ENCODE results near the gene VPS72.
"Not testable (repeated sequence)": the region's sequence is repeated elsewhere in the genome, so short reads cannot be mapped to it uniquely, and the experiment has no call there.

VPS72 gene, protein sequence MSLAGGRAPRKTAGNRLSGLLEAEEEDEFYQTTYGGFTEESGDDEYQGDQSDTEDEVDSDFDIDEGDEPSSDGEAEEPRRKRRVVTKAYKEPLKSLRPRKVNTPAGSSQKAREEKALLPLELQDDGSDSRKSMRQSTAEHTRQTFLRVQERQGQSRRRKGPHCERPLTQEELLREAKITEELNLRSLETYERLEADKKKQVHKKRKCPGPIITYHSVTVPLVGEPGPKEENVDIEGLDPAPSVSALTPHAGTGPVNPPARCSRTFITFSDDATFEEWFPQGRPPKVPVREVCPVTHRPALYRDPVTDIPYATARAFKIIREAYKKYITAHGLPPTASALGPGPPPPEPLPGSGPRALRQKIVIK

DNA sequence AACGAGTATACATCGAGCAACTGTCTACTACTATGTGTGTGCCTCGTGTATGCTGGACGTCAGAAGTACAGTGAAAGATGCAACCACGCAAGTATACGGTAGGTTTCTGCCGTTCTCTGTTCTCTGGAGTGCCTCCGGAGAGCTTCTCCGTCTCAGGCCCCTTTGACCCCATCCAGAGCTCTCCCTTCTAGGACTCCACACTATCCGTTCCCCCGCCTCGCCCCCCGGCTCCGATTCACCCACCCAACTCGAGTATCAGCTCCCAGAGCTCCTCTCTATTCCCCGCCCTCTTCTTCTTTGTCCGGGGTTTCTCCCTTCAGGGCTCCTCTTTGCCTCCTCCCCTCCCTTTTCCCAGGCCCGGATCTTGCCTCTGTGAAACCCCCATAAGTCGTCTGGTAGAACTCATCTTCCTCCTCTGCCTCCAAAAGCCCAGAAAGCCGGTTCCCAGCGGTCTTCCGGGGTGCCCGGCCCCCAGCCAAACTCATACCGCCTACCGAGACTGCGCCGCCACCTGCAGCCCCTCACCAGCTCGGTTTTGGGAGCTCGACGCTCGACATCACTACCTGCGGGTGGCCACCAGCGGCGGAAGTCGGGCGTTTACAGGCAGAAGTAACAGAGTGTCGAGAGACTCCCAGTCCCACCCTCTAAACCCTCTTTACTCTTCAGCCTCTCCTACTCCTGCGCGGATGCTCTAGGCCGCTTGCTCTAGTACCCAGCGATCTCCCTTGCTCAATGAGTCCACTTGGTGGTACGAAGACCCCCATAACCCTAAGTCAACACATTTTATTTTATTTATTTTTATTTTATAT, at the start of gene VPS72:
Gene VPS72, minus strand, starts transcription at position 561 of the 809 bp plus-strand sequence. Its CDS starts 76 bp downstream, at position 485.
- peak; percentile 87 for DNase-seq

DNA sequence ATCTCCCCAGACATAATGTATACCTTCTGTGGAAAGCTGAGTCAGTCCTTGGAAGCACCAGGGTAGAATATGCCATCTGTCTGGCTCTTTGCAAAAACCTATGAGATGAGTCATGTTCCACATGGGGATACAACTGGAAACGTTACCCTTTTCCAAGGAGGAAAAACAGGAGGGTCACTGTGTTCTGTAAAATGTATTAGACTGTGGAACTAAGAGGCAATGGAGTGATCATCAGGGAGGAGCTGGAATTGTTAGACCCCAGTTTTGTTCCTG, 48.4 kb upstream of the VPS72 start:
- ATAC-seq (no peak), DNase-seq (no peak)

More for the DNA sequence above, at the start of gene VPS72:
- peak; percentile 99 for ATAC-seq

DNA sequence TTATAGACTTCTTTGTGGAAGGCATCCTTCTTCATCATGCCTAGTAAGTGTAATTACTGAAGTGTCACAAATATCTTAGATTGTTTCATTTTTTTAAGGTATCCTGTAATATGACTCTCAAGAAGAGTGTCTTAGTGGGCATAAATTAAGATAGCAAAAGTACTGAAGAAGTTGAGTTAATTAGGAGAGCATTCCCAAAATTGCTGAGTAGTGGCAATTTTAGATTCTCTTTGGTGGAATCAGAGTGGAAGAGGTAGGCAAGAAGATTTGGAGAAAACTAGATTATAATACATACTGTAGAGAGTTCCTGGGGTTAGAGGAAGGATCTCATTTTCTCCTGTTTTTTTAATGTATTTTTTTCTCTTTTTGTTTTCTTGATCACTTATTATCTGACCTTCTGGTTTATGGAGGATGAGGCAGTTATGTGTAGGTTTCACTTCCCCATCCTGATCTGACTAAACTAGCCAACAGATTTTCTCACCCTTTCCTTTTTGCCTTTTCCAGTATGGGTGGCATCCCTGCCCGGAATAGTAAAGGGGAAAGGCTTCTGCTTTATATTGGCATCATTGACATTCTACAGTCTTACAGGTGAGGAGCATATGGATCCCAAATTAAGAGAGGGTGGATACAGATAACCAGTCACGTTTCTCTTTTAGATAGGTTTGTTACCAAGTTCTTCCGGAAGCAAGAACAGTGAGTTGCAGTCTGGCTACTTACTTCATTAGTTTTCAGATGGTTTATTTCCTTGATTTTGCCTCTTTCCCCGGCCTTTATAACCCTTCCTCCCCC, 47.9 kb upstream of the VPS72 start:
- no peak for ATAC-seq

DNA sequence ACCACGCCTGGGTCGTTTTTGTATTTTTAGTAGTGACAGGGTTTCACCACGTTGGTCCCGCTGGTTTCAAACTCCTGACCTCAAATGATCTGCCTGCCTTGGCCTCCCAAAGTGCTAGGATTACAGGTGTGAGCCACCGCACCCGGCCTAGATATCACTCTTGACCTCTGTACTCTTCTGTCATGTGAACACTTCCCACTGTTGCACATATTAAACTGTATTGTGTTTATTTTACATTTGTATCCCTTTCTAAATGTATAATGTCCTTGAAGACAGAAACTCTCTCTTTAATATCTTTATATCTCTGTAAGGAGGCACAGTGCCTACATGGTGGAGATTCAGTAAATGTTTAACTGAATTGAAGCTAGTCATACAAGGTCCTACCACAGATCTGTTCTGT, 45.2 kb upstream of the VPS72 start:
- ATAC-seq (no peak), DNase-seq (no peak)

More for the DNA sequence above, 47.9 kb upstream of the VPS72 start:
- DNase-seq: no peak

DNA sequence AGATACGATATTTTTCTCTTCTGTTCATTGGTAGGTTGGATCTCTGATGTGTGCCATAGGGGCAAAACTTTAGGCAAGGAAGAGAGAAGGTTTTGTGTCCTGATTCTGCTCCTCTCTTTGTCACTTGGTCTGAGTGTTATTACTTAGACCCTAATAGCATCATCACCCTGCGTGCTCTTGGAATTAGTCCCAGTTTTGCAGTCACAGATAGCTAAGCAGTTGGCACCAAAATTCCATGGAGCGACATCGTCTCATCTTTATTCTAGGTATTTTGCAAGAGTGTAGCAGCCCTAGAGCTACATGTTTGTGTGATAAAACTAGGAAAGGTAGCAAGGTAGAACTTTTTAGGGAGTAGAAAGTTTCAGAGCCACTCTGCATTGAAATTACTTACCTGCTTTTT, 32.1 kb upstream of the VPS72 start:
- ATAC-seq (no peak), DNase-seq (no peak)

DNA sequence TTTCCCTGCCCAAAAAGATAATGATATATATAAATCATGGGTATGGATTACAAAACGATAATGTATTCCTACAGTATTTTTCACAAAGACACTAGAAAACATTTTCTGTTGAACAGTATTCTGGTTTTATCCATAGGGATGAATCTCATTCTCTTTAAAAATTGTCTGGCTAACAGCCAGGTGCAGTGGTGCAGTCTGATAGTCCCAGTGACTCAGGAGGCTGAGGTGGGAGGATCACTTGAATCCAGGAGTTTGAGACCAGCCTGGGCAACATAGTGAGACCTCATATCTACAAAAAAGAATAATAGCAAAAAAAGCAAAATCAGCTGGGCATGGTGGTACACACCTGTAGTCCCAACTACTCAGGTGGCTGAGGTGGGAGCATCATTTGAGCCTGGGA, 31.6 kb upstream of the VPS72 start:
- ATAC-seq (no peak), DNase-seq (no peak)

DNA sequence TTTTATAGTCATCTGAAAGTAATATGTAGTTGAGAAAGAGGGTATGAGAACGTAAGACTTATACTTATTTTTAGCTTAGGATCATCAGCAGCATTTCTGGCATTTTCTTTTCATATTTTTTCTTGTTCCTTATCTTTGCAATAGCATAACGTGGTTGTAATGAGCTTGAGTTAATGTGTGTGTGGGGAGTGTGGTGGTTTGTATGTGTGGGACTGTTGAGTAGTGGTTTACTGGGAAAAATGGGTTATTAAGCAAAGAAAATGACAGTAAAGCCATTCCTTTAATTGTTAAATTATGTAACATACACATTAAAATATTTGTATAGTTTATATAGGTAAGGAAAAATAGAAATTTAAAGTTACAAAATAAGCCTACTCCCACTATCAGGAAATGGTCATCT, 23.6 kb upstream of the VPS72 start:
- ATAC-seq (no peak), DNase-seq (no peak)

DNA sequence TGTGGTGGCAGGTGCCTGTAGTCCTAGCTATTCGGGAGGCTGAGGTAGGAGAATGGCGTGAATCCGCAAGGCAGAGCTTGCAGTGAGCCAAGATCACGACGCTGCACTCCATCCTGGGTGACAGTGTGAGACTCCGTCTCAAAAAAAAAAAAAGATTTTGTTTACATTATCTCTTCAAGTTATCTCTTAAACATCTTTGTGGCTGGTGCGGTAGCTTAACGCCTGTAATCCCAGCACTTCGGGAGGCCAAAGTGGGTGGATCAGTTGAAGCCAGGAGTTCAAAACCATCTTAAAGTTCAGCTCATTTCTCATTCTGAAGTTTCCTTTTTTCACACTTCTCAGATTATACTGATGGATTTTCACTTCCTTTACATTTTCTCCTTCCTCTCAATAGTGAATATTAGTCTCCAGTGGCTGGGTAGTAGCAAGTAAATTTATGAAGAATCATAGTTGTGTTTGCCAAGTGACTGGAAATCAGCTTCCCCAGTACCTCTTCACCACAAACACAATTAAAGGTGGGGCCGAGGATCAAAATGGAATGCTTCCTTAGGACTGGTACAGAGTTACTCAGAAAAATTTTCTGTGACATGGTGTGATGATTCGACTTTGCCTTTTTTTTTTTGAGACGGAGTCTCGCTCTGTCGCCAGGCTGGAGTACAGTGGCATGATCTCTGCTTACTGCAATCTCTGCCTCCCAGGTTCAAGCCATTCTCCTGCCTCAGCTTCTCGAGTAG, 22.1 kb upstream of the VPS72 start:
- DNase-seq: no peak
- no peak for ATAC-seq

DNA sequence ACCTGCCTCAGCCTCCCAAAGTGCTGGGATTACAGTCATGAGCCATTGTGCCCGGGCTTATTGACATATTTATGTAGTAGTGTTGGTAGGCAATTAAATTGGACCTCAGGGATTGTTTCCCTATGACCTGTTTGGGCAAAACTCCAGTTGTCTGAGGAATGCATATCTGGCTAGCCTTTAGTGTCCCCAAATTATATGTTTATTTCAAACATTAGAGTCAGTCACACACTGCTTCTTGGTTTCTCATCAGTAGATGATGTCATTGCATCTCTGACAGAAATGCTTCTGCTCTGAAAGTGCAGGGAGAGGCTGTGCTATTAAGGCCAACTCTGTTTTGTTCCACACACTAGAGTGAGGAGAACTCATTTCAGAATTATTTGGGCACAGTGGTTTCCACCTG, 20.8 kb upstream of the VPS72 start:
- ATAC-seq (no peak), DNase-seq (no peak)

DNA sequence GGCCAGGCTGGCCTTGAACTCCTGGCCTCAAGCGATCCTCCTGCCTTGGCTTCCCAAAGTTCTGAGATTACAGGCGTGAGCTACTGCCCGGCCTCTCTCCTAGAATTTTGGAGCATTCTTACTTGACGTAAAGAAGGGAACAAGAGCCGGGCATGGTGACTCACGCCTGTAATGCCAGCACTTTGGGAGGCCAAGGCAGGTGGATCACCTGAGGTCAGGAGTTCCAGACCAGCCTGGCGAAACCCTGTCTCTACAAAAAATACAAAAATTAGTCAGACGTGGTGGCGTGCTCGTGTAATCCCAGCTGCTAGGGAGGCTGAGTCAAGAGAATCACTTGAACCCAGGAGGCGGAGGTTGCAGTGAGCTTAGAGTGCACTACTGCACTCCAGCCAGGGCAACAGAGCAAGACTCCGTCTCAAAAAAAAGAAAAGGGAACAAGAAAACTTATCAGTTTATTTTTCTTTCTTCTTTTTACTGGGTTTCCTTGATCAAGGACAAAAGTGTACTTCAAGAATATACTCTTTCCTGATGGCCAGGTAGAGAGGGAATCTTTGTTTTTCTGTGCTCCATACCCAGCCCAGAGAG, 15.5 kb upstream of the VPS72 start:
- not testable (repeated sequence) for DNase-seq, ATAC-seq

DNA sequence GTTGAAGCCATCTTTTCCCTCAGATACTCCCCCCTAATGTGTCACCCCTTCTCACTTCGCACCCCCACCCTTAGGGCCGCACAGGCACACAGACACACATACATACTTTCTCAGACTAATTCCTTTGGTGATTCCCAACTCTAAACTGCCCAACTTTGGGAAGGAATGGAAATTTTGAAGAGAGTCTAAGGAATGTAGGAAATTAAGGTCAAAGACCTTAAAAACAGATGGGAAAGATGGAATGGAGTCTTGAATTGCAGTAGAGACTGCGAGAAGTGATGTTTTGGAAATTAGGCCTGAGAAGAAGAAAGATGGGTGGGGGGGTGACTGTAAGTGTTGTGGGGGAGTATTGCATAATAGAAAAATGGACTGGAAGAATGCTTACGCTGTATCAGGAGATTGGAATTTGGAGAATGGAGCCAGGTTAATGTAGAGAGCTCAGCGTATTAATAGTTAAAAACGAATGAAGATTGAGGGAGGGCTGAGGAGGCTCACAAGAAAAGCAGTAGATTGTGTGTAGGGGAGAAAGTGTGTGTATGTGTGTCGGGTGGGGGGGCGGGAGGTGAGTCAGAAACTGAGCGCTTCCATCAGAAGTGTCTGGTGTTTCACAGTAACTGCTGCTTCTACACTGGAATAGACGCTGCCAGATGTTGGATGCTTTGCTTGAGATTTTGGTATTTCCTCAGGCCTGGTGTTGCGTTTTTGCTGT, 10.0 kb upstream of the VPS72 start:
- DNase-seq (peak; percentile 22), ATAC-seq (no peak)

DNA sequence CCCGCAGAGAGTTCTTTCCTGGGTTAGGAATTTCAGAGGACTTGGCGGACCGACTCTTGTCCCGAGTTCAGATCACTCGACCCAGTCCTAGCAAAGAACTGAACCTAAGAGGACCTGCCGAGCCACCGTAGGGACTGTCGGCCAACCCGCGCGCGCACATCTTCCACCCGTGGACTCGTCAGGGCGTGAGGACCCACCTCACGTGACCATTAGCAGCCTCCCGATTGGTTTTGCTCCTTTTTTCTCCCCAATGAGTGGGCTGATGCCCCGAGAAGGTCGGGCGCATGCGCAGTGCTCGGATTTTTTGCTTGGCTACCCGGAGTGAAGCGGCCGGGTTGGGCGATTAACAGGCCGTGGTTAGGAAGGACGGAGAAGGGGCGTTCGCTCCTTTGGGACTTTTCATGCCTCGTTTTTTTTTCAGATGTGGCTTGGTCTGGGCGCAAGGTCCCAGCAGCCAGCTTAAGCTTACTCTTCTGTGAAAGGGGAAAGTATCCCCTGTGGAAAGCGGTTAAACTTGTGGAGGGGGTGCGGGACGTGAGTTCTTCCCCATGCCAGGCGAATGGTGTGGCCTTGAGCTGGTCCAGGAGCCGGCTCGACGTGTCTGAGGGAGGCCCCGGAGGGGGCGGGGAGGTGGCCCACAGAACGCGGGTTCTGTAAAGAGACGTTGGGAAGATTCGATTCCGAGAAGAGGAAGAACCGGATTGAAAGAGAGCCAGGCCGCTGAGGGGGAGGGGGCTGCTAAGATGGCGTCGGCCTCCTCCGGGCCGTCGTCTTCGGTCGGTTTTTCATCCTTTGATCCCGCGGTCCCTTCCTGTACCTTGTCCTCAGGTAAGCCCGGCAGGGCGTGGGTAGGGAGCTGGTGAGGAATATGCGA, 8.5 kb upstream of the VPS72 start, which contains the start of gene PIP5K1A:
Gene PIP5K1A, plus strand, starts transcription at position 299 of the 874 bp plus-strand sequence. Its CDS starts 445 bp downstream, at position 744.
- DNase-seq: peak; percentile 100
- peak; percentile 90 for ATAC-seq

DNA sequence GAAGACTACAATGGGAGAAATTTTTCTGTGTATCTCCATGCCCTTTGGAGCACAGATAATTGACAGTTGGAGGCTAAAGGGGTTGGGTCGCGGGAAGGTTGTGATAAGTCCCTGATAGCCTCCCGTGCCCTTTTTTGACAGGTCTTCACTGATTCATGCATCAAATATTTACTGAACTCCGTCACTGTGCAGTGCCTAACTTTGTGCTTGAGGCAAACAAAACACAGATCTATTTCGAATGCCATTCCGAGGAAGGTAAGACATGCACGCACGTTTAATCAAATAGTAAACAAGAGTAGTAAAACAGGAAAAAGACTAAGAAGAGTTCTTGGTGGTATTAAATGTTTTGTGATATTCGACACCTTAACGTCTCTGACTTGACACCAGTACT, 7.9 kb upstream of the VPS72 start:
- ATAC-seq (no peak), DNase-seq (no peak)

DNA sequence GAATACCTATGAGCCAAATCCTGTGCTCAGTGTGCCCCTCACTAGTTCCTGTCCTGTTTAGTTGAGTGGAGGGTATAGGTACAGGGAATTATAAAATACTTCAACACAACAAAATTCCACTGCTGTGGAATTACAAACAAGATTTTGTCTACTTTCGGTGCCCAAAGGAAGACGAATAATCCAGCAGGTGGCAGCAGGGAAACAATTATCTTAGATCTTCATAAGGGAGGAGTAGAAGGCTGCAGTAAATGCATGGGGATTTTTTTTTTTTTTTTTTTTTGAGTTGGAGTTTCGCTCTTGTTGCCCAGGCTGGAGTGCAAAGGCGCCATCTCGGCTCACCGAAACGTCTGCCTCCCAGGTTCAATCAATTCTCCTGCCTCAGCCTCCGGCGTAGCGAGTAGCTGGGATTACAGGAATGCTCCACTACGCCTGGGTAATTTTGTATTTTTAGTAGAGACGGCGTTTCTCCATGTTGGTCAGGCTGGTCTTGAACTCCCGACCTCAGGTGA, 6.3 kb upstream of the VPS72 start:
- peak; percentile 28 for ATAC-seq
- peak; percentile 53 for DNase-seq

DNA sequence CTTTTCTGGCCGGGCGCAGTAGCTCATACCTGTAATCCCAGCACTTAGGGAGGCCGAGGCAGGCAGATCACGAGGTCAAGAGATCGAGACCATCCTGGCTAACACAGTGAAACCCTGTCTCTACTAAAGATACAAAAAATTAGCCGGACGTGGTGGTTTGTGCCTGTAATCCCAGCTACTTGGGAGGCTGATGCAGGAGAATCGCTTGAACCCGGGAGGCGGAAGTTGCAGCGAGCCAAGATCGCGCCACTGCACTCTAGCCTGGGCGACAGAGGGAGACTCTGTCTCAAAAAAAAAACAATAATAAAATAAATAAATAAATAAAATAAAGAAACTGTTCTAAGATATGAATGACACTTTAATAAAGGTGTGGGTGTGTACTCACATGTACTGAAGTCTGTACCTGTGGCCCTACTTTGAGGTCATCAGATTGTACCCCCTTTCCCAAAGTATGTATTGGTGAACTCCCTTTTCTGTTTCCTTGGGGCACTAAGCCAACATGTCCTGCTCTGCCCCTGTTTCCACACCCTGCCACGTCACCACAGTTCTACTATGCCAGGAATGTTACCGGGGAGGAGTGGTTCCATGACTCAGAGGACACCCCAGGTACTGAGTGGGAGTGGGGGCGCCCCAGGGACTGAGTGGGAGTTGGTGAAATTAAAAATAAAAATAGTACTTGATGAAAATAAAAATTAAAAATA, 5.0 kb upstream of the VPS72 start:
- ATAC-seq, DNase-seq: not testable (repeated sequence)

DNA sequence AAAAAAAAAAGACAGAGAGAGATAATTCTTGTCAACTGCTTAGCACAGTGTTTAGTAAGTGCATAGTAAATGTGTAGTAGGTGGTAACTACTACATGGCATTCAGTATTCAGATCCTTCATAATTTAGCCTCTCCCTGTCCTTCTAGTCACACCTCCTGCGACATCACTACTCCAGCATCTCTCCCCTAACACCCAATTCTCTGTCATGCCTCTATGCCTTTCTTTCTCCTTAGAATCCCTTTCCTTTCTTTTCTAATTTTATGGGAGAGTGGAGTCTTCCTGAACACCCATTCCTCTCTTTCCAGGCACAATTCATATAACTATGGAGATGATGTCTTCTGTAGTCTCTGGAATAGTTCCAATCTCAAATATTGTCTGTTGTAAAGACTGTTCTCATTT, 3.9 kb upstream of the VPS72 start:
- no peak for ATAC-seq
- DNase-seq: no peak

DNA sequence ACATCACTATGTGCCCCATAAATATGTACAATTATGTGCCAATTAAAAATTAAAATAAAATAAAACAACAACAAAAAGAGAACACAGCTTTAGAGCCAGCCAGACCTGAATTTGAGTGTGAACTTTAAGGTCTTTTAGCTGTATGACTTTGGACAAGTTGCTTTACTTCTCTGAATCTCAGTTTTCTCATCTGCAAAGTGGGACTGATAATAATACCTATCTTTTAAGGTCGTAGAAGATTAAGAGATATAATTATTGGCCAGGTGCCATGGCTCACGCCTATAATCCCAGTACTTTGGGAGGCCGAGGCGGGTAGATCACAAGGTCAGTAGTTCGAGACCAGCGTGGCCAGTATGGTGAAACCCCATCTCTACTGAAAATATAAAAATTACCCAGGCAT, 3.3 kb upstream of the VPS72 start:
- DNase-seq (no peak), ATAC-seq (no peak)

DNA sequence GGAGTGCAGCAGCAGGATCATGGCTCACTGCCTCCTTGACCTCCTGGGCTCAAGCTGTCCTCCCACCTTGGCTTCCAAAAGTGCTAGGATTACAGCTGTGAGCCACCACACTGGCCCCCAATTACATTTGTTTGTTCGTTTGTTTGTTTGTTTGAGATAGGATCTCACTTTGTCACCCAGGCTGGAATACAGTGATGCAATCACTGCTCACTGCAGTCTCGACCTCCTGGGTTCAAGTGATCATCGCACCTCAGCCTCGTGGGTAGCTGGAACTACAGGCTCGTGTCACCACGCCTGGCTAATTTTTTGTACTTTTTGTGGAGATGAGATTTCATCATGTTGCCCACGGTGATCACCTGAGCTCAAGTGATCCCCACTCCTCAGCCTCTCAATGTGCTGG, 2.0 kb upstream of the VPS72 start:
- ATAC-seq: no peak

DNA sequence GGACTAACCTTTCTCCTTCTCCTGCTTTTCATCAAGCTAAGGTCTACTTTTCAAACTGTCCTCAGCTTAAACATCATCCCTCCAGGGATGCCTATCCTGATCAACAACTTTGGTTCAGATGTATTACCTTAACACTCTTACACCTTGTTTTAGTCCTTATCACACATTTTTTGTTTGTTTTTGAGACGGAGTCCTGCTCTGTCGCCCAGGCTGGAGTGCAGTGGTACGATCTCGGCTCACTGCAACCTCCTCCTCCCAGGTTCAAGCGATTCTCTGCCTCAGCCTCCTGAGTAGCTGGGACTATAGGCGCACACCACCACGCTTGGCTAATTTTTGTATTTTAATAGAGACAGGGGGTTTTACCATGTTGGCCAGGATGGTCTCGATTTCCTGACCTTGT, 1.3 kb downstream of the VPS72 start:
- ATAC-seq, DNase-seq: not testable (repeated sequence)

More for the DNA sequence above, 2.0 kb upstream of the VPS72 start:
- DNase-seq: no peak
